Epithelial cell of proximal tubule (primary cell): ENCODE results near the gene PIN4. TPM values are rescaled to one million over a fixed set of nuclear protein-coding genes. Genes with fewer than 3 reads are reported as not detected.
"Not testable (repeated sequence)": the region's sequence is repeated elsewhere in the genome, so short reads cannot be mapped to it uniquely, and the experiment has no call there.

Experiments used
- DNase-seq: peaks from one replicate; pipeline ENCODE4 v3.0.0-alpha.2; 2011; ENCODE audit warnings: low read depth
- H3K4me3 ChIP-seq: 2 replicates; pipeline ENCODE4 v1.5.1; 2011; ENCODE audit warnings: low read depth, mild to moderate bottlenecking, low read length
- CTCF ChIP-seq: conservative IDR thresholded peaks from 2 replicates; pipeline ENCODE4 v1.5.1; 2012; ENCODE audit warnings: low read depth, mild to moderate bottlenecking, low read length
- total RNA-seq: library from RNA; depleted of rRNA; stranded (reverse); fragments of >200 nt; gene quantifications from 2 replicates; pipeline ENCODE4 v1.2.3, GENCODE V29; 2015

PIN4 gene
- total RNA-seq, 1 donor from 2014 or later, result 16.8 TPM

DNA sequence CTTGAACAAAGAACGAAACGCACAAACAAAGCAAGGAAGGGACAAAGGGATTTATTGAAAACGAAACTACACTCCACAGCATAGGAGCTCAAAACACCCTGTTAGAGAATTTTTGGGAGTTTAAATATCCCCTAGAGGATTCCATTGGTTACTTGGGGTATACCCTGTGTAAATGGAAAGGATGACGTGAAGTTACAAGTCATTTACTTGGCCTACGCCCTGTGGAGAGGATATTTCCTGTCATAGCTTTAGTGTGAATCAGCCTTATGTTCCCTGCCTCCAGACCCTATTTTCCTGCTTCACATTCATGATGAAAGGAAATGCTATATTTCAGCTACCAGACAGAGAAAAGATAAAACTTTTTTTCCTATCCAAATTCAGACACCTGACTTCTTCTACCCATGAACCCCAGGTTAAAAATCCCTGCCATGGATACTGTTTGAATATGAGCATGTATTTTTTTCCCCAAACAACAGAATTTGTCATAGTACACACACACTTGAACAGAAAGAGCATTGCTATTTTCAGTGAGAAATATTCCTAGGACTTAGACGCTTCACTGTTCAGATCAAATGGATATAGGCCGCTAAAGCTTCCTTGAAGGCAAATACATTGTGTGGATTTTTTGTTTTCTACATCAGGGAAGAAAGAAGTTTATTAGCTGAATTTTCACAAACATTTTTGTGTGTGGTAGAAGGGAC lies 20.4 kb downstream of the PIN4 start:
- no peak overlapping the region for H3K4me3 ChIP-seq
- TF ChIP-seq CTCF, result no peak
- no peak for DNase-seq

DNA sequence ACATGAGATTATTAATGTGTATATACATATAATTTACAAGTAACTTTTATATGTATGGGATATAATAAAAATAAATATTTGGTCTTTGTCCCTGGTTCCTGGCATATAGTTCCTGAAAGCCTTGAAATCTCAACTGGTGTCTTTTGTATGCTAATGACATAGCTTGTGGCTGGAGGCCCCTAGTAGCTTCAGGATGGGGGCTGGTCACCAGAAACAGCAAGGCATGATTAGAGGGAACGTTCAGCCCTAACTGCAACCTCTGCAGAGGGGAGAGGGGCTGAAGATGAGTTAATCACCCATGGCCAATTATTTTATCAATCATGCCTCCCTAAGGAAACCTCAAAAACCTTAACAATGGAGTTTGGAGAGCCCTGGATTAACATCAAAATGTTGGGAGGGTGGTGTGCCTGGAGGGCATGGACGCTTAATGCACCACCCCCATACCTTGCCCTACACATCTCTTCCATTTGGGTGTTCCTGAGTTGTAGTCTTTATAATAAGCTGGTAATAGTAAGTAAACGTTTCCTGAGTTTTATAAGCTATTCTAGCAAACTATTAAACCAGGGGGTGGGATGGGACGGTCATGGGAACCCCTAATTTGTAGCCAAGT lies 21.3 kb downstream of the PIN4 start:
- TF ChIP-seq CTCF, result no peak
- DNase-seq, result no peak
- no peak overlapping the region for H3K4me3 ChIP-seq

DNA sequence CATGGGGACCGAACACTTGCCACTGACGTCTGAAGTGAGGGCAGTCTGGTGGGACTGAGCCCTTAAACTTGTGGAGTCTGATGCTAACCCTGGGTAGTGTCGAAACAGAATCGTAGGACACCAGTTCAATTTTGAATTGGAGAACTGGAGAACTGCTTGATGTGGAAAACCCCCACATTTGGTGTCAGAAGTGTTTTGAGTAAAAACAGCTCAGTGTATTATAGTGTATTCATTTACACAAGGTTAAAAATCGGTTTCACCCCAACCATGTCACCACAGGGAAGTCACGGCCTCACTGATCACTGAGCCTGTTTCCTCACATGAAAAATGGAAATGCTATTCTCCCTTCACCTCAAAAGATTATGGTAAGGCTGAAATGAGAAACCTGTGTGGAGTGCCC lies 21.9 kb downstream of the PIN4 start:
- H3K4me3 ChIP-seq, result no peak overlapping the region
- no peak for DNase-seq
- no peak for TF ChIP-seq CTCF

DNA sequence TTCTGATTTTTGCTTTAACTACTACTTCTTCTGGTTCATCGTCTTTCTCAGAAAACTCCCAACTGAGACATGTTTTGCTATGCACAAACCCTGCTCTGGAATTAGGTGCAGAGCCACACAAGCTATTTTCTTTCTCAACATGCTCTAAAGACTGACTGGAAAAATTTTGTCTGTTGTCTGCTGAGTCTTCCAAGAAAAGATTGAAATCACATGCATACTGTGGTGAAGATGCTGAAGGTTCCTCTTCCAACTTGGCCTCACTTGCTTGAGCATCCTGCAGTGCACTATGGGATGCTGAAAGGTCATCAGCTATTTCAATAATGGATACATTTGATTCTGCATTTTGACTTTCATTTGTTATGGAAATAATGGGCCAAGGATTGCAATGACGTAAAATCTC lies 24.1 kb downstream of the PIN4 start:
- H3K4me3 ChIP-seq, result no peak overlapping the region
- no peak for DNase-seq
- no peak for TF ChIP-seq CTCF

- DNase-seq, result no peak
- no peak overlapping the region for H3K4me3 ChIP-seq
- TF ChIP-seq CTCF, result no peak
Measured at GRCh38 chrX:72207366-72207765, 25.8 kb downstream of the PIN4 start.

GRCh38 chrX:72208126-72208800 lies 26.7 kb downstream of the PIN4 start:
- peak; percentile 1 for DNase-seq
- TF ChIP-seq CTCF, result no peak

GRCh38 chrX:72216973-72217372 lies 35.4 kb downstream of the PIN4 start:
- no peak overlapping the region for H3K4me3 ChIP-seq
- no peak for TF ChIP-seq CTCF

More at GRCh38 chrX:72208126-72208800, 26.7 kb downstream of the PIN4 start:
- no peak overlapping the region for H3K4me3 ChIP-seq

DNA sequence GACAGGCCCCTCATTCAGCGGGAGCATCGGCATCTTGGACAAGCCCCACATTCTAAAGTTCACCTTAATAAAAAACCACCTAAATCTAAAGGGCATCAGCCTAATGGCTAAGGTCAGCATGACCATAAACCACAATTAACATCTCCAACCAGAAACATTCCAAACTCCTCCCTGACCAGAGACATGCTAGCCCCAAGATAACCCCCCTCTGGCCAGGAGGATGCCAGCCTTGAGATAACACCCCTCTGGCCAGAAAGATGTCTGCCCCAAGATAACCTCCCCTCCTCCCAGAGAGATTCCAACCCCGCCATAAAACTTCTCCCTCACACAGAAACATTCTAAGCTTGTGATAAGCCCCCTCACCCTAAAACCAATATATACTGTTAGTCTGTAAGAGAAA lies 38.8 kb downstream of the PIN4 start:
- not testable (repeated sequence) for H3K4me3 ChIP-seq, DNase-seq

More at GRCh38 chrX:72216973-72217372, 35.4 kb downstream of the PIN4 start:
- DNase-seq, result no peak
